Endothelial cell of umbilical vein (primary cell): ENCODE results near the gene RPS18. TPM values are rescaled to one million over a fixed set of nuclear protein-coding genes. Genes with fewer than 3 reads are reported as not detected.

Source experiments
- BruUV-seq: library from RNA; stranded (reverse); fragments of 400-500 nt; replicated peaks from 2 replicates; lab custom pipeline; 2021; lab: Mats Ljungman, UMichigan
- CTCF ChIA-PET: fragments of 300-600, 350-600 bp; sonication (Branson Sonifier 250); formaldehyde crosslinking; loops from one replicate; lab custom pipeline; 2021; ENCODE audit warnings: antibody characterized with exemption, inconsistent platforms; lab: Charles Lee
- POLR2A ChIA-PET: fragments of 300-600, 350-600 bp; sonication (Branson Sonifier 250); formaldehyde crosslinking; loops from one replicate; lab custom pipeline; 2021; ENCODE audit warnings: antibody characterized with exemption, inconsistent platforms; lab: Charles Lee
- DNase-seq: peaks from one replicate; pipeline ENCODE4 v3.0.0-alpha.2; 2011; ENCODE audit warnings: low read depth, low spot score
- FAIRE-seq: peaks from 2 replicates; lab custom pipeline; 2011; peaks lifted over from hg19 to GRCh38; lab: Jason Lieb, UNC
- H2AFZ ChIP-seq: 2 replicates; pipeline ENCODE4 v1.6.0; 2012; ENCODE audit warnings: low read depth, low read length, control low read depth, inconsistent platforms
- H3K27ac ChIP-seq: 2 replicates; pipeline ENCODE4 v1.5.1; 2011; ENCODE audit warnings: low read depth, mild to moderate bottlenecking, control low read depth, low read length, moderate library complexity; ENCODE audit not compliant: insufficient read depth
- H3K27me3 ChIP-seq, 2 experiments: 2 replicates each; pipeline versions ENCODE4 v1.6.0 to v1.6.1; 2011; ENCODE audit warnings: low read length in 2 of 2, mixed read lengths in 1 of 2; ENCODE audit not compliant: control insufficient read depth in 2 of 2, insufficient read depth in 2 of 2
- H3K36me3 ChIP-seq, 2 experiments: 2 replicates in 1 of 2; 3 replicates in 1 of 2; pipeline ENCODE4 v1.5.1; 2011; ENCODE audit warnings: low read length in 2 of 2, mild to moderate bottlenecking in 1 of 2, moderate library complexity in 1 of 2; ENCODE audit not compliant: control insufficient read depth in 2 of 2, insufficient read depth in 2 of 2; ENCODE audit errors: extremely low read depth in 1 of 2
- H3K4me1 ChIP-seq: 3 replicates; pipeline ENCODE4 v1.5.1; 2011; ENCODE audit warnings: mild to moderate bottlenecking, low read length; ENCODE audit not compliant: control insufficient read depth, insufficient read depth; ENCODE audit errors: extremely low read depth
- H3K4me2 ChIP-seq: 2 replicates; pipeline ENCODE4 v1.6.1; 2011; ENCODE audit warnings: low read length, control low read depth, mixed read lengths; ENCODE audit not compliant: insufficient read depth
- H3K4me3 ChIP-seq, 3 experiments: fragments of 200-600 bp in 1 of 3; sonication (generic), shearing (Covaris generic) in 1 of 3; replicated peaks in 1 of 3; 2 replicates each; pipeline ENCODE4 v1.5.1; 2011 to 2016; ENCODE audit warnings: control low read depth in 3 of 3, low read length in 3 of 3, mild to moderate bottlenecking in 2 of 3, inconsistent platforms in 1 of 3, low read depth in 1 of 3, moderate library complexity in 1 of 3; ENCODE audit not compliant: insufficient read depth in 1 of 3
- H3K79me2 ChIP-seq: 2 replicates; pipeline ENCODE4 v1.6.0; 2012; ENCODE audit warnings: low read length, inconsistent platforms; ENCODE audit not compliant: control insufficient read depth, insufficient read depth
- H3K9ac ChIP-seq: replicated peaks from 2 replicates; pipeline ENCODE3; 2011; ENCODE audit warnings: low read length, control low read depth; ENCODE audit not compliant: insufficient read depth; ENCODE audit errors: extremely low read depth
- H3K9me1 ChIP-seq: replicated peaks from 3 replicates; pipeline ENCODE4 v1.6.0; 2011; ENCODE audit warnings: mild to moderate bottlenecking, low read length; ENCODE audit not compliant: control insufficient read depth, insufficient read depth; ENCODE audit errors: extremely low read depth
- H3K9me3 ChIP-seq: replicated peaks from 2 replicates; pipeline ENCODE4 v1.5.1; 2012; ENCODE audit warnings: low read length, inconsistent platforms; ENCODE audit not compliant: control insufficient read depth, insufficient read depth
- H4K20me1 ChIP-seq: replicated peaks from 2 replicates; pipeline ENCODE3; 2011; ENCODE audit warnings: mild to moderate bottlenecking, low read length; ENCODE audit not compliant: control insufficient read depth, insufficient read depth; ENCODE audit errors: extremely low read depth
- GATA2 ChIP-seq: IDR thresholded peaks from 2 replicates; pipeline ENCODE4 v1.7.0; 2011; ENCODE audit warnings: low read depth, mild to moderate bottlenecking, moderate library complexity, mixed read lengths, low read length; ENCODE audit not compliant: insufficient read length, insufficient read depth
- POLR2A ChIP-seq: IDR thresholded peaks from 2 replicates; pipeline ENCODE4 v1.6.1; 2012; ENCODE audit warnings: low read depth, mild to moderate bottlenecking, control low read depth, low read length
- dilution Hi-C: fragments of 300-500 bp; cut with MboI; formaldehyde crosslinking; loops from one replicate; pipeline ENCODE4 v1.15.0; 2019; ENCODE audit warnings: low sequenced_read_pairs; ENCODE audit not compliant: extremely low pct_ligation_motif_present
- intact Hi-C: fragments of 100-400 bp; cut with micrococcal nuclease; formaldehyde crosslinking; loops from one replicate; pipeline ENCODE4 v1.10.0; 2022
- polyA plus RNA-seq, 4 experiments: library from polyadenylated mRNA; depleted of rRNA in 3 of 4; stranded (reverse) in 3 of 4; unstranded in 1 of 4; fragments of >200 nt; gene quantifications; 2 replicates each; pipeline versions ENCODE4 v1.2.1 to v1.2.3, GENCODE V29; 2011 to 2012; ENCODE audit warnings: missing spikeins in 1 of 4
- total RNA-seq: library from RNA; stranded (reverse); gene quantifications from 2 replicates; pipeline ENCODE4 v1.2.3, GENCODE V29; 2021
- TF ChIP-seq, protein P1 (sequence below), 2 donors: IDR thresholded peaks; 1 replicate in 1 of 2; 2 replicates in 1 of 2; pipeline ENCODE4 v1.5.1; 2011; ENCODE audit warnings: low read length in 2 of 2, mild to moderate bottlenecking in 2 of 2, moderate library complexity in 2 of 2, control low read depth in 1 of 2, inconsistent platforms in 1 of 2, low read depth in 1 of 2; ENCODE audit not compliant: insufficient read depth in 1 of 2; ENCODE audit errors: extremely low read depth in 1 of 2

Gene RPS18
- total and polyA plus RNA-seq, 2 donors (not counting 3 experiments of a cell fraction or from before 2014, with no cell fraction given) = 2,336 to 5,541 TPM

DNA sequence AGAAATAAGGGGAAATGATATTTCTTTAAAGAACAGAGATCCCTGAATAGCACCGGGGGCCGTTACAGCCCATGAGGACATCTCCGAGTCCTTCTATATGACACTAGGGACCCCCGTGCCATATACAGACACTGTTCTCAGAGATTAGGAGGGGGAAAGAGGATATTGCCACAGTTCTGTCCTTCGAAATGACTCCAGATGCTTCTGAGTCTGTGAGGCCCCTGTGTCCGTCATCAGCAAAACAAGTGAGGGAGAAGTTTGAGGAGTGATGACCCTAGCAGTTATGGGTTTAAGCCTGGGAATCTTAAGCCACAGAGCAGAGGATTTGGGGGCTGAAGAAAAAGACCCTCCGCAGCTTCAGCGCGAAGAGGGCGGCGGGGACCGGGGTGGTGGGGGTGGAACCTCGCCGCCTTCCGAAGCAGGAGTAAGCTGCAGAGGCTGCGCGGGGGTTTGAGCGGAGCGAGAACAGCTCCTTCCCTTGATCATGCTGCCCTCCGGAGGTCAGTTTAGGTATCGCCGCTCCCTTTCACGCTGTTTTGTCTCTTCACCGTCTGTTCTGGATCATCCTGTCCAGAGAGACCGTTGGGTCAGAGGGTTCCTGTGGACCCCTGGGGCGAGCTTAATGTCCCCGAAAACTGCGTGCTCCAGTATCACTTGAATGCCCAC is 23.8 kb upstream of the RPS18 start:
- peaks cover 2 to 6% of the 10 kb centered on the region in 2 experiments for H3K27me3 ChIP-seq
- FAIRE-seq (peak; percentile 86), DNase-seq (peak; percentile 89)
- peak overlapping the region; percentile 81 for H2AFZ ChIP-seq
- no TSS peak for BruUV-seq
- H4K20me1 ChIP-seq = no peaks in the 10 kb centered on the region
- H3K9me1 ChIP-seq = no peaks in the 10 kb centered on the region
- TF ChIP-seq GATA2 = no peak
- TF ChIP-seq, protein P1, sequence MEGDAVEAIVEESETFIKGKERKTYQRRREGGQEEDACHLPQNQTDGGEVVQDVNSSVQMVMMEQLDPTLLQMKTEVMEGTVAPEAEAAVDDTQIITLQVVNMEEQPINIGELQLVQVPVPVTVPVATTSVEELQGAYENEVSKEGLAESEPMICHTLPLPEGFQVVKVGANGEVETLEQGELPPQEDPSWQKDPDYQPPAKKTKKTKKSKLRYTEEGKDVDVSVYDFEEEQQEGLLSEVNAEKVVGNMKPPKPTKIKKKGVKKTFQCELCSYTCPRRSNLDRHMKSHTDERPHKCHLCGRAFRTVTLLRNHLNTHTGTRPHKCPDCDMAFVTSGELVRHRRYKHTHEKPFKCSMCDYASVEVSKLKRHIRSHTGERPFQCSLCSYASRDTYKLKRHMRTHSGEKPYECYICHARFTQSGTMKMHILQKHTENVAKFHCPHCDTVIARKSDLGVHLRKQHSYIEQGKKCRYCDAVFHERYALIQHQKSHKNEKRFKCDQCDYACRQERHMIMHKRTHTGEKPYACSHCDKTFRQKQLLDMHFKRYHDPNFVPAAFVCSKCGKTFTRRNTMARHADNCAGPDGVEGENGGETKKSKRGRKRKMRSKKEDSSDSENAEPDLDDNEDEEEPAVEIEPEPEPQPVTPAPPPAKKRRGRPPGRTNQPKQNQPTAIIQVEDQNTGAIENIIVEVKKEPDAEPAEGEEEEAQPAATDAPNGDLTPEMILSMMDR (IDR thresholded peaks at IDR 0.05; ENCODE audit: extremely low read depth in 1 of 2, insufficient read depth in 1 of 2, low read depth in 1 of 2, low read length in 2 of 2) = peak; percentile 81 to 93
- intact Hi-C loops (loop anchor here (1.0 to 10.0 kb wide), 5 partner anchors 40 to 363 kb away; partner anchors contain the start of gene RING1), dilution Hi-C loops (no loop called here)
- POLR2A ChIA-PET = interaction anchor here (0.6 to 2.7 kb wide), 5 partner anchors 24 to 276 kb away, joined by 3 to 12 read pairs (median 7); partner anchors contain the start of genes HSD17B8, RING1, RPS18 and VPS52
- H3K36me3 ChIP-seq = peaks cover 0 to 2% of the 10 kb centered on the region in 2 experiments
- H3K27ac ChIP-seq = peak overlapping the region; percentile 64
- H3K9ac ChIP-seq = peak overlapping the region; percentile 57
- peak overlapping the region; percentile 13 to 51 (median 33) for H3K4me3 ChIP-seq
- peaks cover 23% of the 10 kb centered on the region for H3K4me1 ChIP-seq
- no peaks in the 10 kb centered on the region for H3K79me2 ChIP-seq
- H3K4me2 ChIP-seq = peak overlapping the region; percentile 91
- no peaks in the 10 kb centered on the region for H3K9me3 ChIP-seq
- CTCF ChIA-PET = interaction anchor here (0.6 to 4.5 kb wide), 56 partner anchors 11 to 1751 kb away, joined by 3 to 99 read pairs (median 5); partner anchors contain the start of genes BRD2, HLA-DPA1, HLA-DPB1 and HSD17B8

DNA sequence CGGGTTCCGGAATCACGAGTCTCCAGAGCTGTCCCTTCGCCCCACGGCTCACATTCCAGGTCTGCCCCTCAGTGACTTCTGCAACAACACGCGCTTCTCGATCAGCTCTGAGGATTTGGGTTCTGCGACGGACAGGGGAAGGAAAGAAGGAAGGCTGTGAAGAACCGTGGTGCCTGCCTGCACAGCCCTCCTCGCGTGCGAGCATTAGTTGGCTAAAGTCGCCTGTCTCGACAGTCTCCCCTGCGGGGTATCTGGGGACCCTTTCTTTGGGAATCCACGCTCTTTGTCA is 23.3 kb upstream of the RPS18 start:
- TF ChIP-seq POLR2A = no peak
- Histone ChIP-seq H3K9me3 (no peaks in the 10 kb centered on the region), H3K79me2 (no peaks in the 10 kb centered on the region), H3K4me1 (peaks cover 23% of the 10 kb centered on the region), H3K36me3 (peaks cover 0 to 2% of the 10 kb centered on the region in 2 experiments), H3K9ac (peak overlapping the region; percentile 57), H4K20me1 (no peaks in the 10 kb centered on the region), H3K27me3 (peaks cover 0 to 2% of the 10 kb centered on the region in 2 experiments), H3K4me3 (peak overlapping the region; percentile 13 to 51 (median 33)), H3K27ac (peak overlapping the region; percentile 64), H3K9me1 (no peaks in the 10 kb centered on the region), H3K4me2 (peak overlapping the region; percentile 91), H2AFZ (peak overlapping the region; percentile 81)
- intact Hi-C loops = loop anchor here (1.0 to 10.0 kb wide), 5 partner anchors 40 to 364 kb away; partner anchors contain the start of gene RING1
- DNase-seq (no peak), FAIRE-seq (no peak)
- ChIA-PET CTCF (interaction anchor here (0.7 to 4.5 kb wide), 46 partner anchors 12 to 1751 kb away, joined by 3 to 99 read pairs (median 6); partner anchors contain the start of genes HLA-DPA1, HSD17B8, RGL2 and RING1), POLR2A (interaction anchor here (1.9 to 2.7 kb wide), 3 partner anchors 23 to 277 kb away, joined by 4 to 12 read pairs (median 10); partner anchors contain the start of genes RING1, RPS18 and VPS52)
- BruUV-seq = TSS peak; percentile 16
- dilution Hi-C loops = no loop called here
